Measurements from ENCODE around the gene HRG. TPM values are rescaled to one million over a fixed set of nuclear protein-coding genes. Genes with fewer than 3 reads are reported as not detected.

The HRG gene
- total RNA-seq, 1 donor from 2014 or later, result not detected

DNA sequence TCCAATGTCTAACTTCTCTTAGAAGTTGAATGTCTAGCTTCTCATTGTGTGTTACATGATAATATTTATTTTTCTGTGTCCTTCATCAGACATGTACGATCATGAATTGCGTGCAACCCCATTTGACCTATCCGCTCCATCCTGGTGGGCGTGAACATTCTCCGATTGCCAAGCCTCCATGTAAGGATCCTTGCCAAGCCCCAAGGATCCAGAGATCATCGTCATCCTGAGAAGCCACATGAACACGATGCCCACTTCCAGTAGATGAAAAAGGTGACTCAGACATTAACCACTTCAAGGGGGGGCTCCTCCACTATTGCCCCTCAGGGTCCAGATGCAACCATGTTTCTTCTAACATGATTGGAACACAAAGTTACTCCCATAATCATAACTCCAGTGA is 25.9 kb downstream of the HRG start:
- Mint-ChIP-seq H3K27ac (ENCODE audit: unreplicated experiment) (no peak overlapping the region), H3K36me3 (ENCODE audit: low read depth, unreplicated experiment) (no peaks in the 10 kb centered on the region), H3K4me3 (ENCODE audit: unreplicated experiment) (no peak overlapping the region), H3K4me1 (ENCODE audit: low read depth, unreplicated experiment) (no peaks in the 10 kb centered on the region), H3K27me3 (ENCODE audit: low read depth, unreplicated experiment) (peaks cover 5% of the 10 kb centered on the region), H3K9me3 (ENCODE audit: unreplicated experiment) (peaks cover 6% of the 10 kb centered on the region)
- no peaks in the 10 kb centered on the region for H3K9me3 ChIP-seq (ENCODE audit: insufficient read depth, low read depth, low read length)
- no peaks in the 10 kb centered on the region for H3K36me3 ChIP-seq (ENCODE audit: insufficient read depth, low read length)
- H4K20me1 ChIP-seq (ENCODE audit: insufficient read depth, low read length), result no peaks in the 10 kb centered on the region
- no peak overlapping the region for H3K4me3 ChIP-seq (ENCODE audit: insufficient read depth, low read depth, low read length)
- DNase-seq (ENCODE audit: low read depth), result no peak
- H3K79me2 ChIP-seq (ENCODE audit: insufficient read depth, low read length), result no peaks in the 10 kb centered on the region
- no peak for TF ChIP-seq EZH2 (IDR thresholded peaks at IDR 0.05; ENCODE audit: insufficient read depth, low read length)
- TF ChIP-seq, protein P1, sequence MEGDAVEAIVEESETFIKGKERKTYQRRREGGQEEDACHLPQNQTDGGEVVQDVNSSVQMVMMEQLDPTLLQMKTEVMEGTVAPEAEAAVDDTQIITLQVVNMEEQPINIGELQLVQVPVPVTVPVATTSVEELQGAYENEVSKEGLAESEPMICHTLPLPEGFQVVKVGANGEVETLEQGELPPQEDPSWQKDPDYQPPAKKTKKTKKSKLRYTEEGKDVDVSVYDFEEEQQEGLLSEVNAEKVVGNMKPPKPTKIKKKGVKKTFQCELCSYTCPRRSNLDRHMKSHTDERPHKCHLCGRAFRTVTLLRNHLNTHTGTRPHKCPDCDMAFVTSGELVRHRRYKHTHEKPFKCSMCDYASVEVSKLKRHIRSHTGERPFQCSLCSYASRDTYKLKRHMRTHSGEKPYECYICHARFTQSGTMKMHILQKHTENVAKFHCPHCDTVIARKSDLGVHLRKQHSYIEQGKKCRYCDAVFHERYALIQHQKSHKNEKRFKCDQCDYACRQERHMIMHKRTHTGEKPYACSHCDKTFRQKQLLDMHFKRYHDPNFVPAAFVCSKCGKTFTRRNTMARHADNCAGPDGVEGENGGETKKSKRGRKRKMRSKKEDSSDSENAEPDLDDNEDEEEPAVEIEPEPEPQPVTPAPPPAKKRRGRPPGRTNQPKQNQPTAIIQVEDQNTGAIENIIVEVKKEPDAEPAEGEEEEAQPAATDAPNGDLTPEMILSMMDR (IDR thresholded peaks at IDR 0.05; ENCODE audit: insufficient read depth, low read depth, low read length), result no peak
- no peak overlapping the region for H3K4me2 ChIP-seq (ENCODE audit: low read length)
- peaks cover 2% of the 10 kb centered on the region for H3K27me3 ChIP-seq (ENCODE audit: insufficient read depth, low read length)
- H3K9ac ChIP-seq (ENCODE audit: low read length), result no peak overlapping the region
- FAIRE-seq, result no peak
- H3K27ac ChIP-seq (ENCODE audit: low read depth, low read length), result no peak overlapping the region
- H2AFZ ChIP-seq (ENCODE audit: low read depth, low read length), result no peak overlapping the region
- H3K4me1 ChIP-seq (ENCODE audit: insufficient read depth, low read length), result no peaks in the 10 kb centered on the region

GRCh38 chr3:186693843-186694242 is 28.0 kb downstream of the HRG start:
- no peaks in the 10 kb centered on the region for H3K4me1 ChIP-seq (ENCODE audit: insufficient read depth, low read length)
- H3K4me2 ChIP-seq (ENCODE audit: low read length), result no peak overlapping the region
- no peaks in the 10 kb centered on the region for H3K36me3 ChIP-seq (ENCODE audit: insufficient read depth, low read length)
- no peak overlapping the region for H3K9ac ChIP-seq (ENCODE audit: low read length)
- TF ChIP-seq, protein P1 (IDR thresholded peaks at IDR 0.05; ENCODE audit: insufficient read depth, low read depth, low read length), result no peak
- no peak for TF ChIP-seq EZH2 (IDR thresholded peaks at IDR 0.05; ENCODE audit: insufficient read depth, low read length)
- H3K27me3 ChIP-seq (ENCODE audit: insufficient read depth, low read length), result peaks cover 8% of the 10 kb centered on the region
- H3K4me1 Mint-ChIP-seq (ENCODE audit: low read depth, unreplicated experiment), result no peaks in the 10 kb centered on the region
- no peak overlapping the region for H3K27ac Mint-ChIP-seq (ENCODE audit: unreplicated experiment)
- no peak for FAIRE-seq
- H3K27me3 Mint-ChIP-seq (ENCODE audit: low read depth, unreplicated experiment), result peaks cover 3% of the 10 kb centered on the region
- no peak overlapping the region for H3K27ac ChIP-seq (ENCODE audit: low read depth, low read length)
- H4K20me1 ChIP-seq (ENCODE audit: insufficient read depth, low read length), result no peaks in the 10 kb centered on the region
- no peak overlapping the region for H3K4me3 Mint-ChIP-seq (ENCODE audit: unreplicated experiment)
- no peaks in the 10 kb centered on the region for H3K9me3 ChIP-seq (ENCODE audit: insufficient read depth, low read depth, low read length)
- no peak for DNase-seq (ENCODE audit: low read depth)
- H3K36me3 Mint-ChIP-seq (ENCODE audit: low read depth, unreplicated experiment), result no peaks in the 10 kb centered on the region
- no peak overlapping the region for H2AFZ ChIP-seq (ENCODE audit: low read depth, low read length)
- no peaks in the 10 kb centered on the region for H3K9me3 Mint-ChIP-seq (ENCODE audit: unreplicated experiment)
- no peaks in the 10 kb centered on the region for H3K79me2 ChIP-seq (ENCODE audit: insufficient read depth, low read length)
- no peak overlapping the region for H3K4me3 ChIP-seq (ENCODE audit: insufficient read depth, low read depth, low read length)

GRCh38 chr3:186694288-186695032 is 28.6 kb downstream of the HRG start:
- H3K4me3 Mint-ChIP-seq (ENCODE audit: unreplicated experiment), result no peak overlapping the region
- peaks cover 3% of the 10 kb centered on the region for H3K27me3 Mint-ChIP-seq (ENCODE audit: low read depth, unreplicated experiment)
- no peak for DNase-seq (ENCODE audit: low read depth)
- Histone ChIP-seq H3K4me3 (ENCODE audit: insufficient read depth, low read depth, low read length) (no peak overlapping the region), H3K9me3 (ENCODE audit: insufficient read depth, low read depth, low read length) (no peaks in the 10 kb centered on the region), H2AFZ (ENCODE audit: low read depth, low read length) (no peak overlapping the region), H3K4me1 (ENCODE audit: insufficient read depth, low read length) (no peaks in the 10 kb centered on the region), H3K27ac (ENCODE audit: low read depth, low read length) (no peak overlapping the region), H3K27me3 (ENCODE audit: insufficient read depth, low read length) (peaks cover 8% of the 10 kb centered on the region), H3K4me2 (ENCODE audit: low read length) (no peak overlapping the region), H3K79me2 (ENCODE audit: insufficient read depth, low read length) (no peaks in the 10 kb centered on the region), H4K20me1 (ENCODE audit: insufficient read depth, low read length) (no peaks in the 10 kb centered on the region), H3K9ac (ENCODE audit: low read length) (no peak overlapping the region), H3K36me3 (ENCODE audit: insufficient read depth, low read length) (no peaks in the 10 kb centered on the region)
- no peaks in the 10 kb centered on the region for H3K36me3 Mint-ChIP-seq (ENCODE audit: low read depth, unreplicated experiment)
- H3K9me3 Mint-ChIP-seq (ENCODE audit: unreplicated experiment), result no peaks in the 10 kb centered on the region
- TF ChIP-seq EZH2 (IDR thresholded peaks at IDR 0.05; ENCODE audit: insufficient read depth, low read length), result no peak
- TF ChIP-seq, protein P1 (IDR thresholded peaks at IDR 0.05; ENCODE audit: insufficient read depth, low read depth, low read length), result no peak
- no peak overlapping the region for H3K27ac Mint-ChIP-seq (ENCODE audit: unreplicated experiment)
- H3K4me1 Mint-ChIP-seq (ENCODE audit: low read depth, unreplicated experiment), result no peaks in the 10 kb centered on the region
- FAIRE-seq, result no peak
